ENCODE measurements around the gene KCNMB1.

Gene KCNMB1, protein sequence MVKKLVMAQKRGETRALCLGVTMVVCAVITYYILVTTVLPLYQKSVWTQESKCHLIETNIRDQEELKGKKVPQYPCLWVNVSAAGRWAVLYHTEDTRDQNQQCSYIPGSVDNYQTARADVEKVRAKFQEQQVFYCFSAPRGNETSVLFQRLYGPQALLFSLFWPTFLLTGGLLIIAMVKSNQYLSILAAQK

DNA sequence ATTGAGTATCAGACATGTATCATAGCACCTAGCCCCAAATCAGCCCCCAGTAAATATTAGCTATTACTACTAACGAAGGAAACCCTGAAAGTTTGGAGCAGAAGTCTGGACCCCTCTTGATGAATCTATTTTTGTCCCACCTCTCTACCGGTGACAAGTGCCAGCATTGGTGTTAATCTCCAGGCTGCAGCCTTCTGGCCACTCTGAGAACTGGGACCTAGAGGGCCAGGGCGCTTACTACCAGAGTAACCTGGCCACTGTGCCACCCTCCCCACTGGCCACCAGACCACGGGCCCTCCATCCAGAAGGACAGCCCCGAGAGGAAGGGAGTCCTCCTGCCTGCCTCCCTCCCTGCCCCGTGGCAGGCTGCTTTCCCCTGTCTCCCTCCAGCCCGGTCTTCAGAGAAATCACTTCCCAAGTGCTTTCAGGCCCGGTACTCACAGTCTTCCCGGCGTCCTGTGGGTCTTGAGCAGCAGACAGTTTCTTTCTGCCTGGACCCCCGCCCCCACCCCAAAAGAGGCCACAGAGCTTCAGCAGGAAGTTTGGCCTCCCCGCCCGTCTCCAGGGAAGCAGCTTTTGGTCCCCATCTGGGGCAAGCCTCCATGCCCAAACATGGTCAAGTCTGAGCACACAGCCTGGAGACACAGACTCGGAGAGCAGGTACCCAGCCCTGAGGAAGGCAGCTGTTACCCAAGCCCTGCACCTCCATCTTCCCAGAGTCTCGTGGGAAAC, at the start of gene KCNMB1:
KCNMB1 (minus strand) TSS at position 550 of the 732 bp plus-strand sequence. CDS start 3,920 bp downstream, outside the sequence.
- H3K27ac ChIP-seq: no peak within 1 kb of the TSS

DNA sequence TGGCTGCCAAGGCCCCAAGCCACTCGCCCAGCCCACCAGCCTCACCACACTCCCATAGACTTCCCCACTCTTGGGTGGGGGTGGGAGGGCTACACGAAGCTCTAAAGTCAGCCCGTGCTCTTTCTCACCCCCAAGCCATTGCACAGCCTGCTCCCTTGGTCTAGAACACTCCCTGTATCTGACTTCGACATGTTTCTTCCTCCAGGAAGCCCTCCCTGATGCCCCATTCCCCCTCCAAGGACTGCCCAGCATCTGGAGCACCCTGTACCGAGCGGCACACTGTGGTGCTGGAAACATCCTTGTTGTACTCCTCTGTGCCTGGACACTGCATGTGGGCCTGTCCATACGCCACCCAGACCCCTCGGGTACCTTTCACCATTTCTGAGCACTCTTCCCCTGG, 49.4 kb upstream of the KCNMB1 start:
- TF ChIP-seq, protein P1, sequence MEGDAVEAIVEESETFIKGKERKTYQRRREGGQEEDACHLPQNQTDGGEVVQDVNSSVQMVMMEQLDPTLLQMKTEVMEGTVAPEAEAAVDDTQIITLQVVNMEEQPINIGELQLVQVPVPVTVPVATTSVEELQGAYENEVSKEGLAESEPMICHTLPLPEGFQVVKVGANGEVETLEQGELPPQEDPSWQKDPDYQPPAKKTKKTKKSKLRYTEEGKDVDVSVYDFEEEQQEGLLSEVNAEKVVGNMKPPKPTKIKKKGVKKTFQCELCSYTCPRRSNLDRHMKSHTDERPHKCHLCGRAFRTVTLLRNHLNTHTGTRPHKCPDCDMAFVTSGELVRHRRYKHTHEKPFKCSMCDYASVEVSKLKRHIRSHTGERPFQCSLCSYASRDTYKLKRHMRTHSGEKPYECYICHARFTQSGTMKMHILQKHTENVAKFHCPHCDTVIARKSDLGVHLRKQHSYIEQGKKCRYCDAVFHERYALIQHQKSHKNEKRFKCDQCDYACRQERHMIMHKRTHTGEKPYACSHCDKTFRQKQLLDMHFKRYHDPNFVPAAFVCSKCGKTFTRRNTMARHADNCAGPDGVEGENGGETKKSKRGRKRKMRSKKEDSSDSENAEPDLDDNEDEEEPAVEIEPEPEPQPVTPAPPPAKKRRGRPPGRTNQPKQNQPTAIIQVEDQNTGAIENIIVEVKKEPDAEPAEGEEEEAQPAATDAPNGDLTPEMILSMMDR (IDR thresholded peaks at IDR 0.05): no peak
- no peak for TF ChIP-seq ZFX (IDR thresholded peaks at IDR 0.05; ENCODE audit: borderline replicate concordance)
- no peak overlapping the region for H3K27ac ChIP-seq

More for the DNA sequence above, at the start of gene KCNMB1:
- TF ChIP-seq, protein P1 (IDR thresholded peaks at IDR 0.05): no peak
- no peak for TF ChIP-seq ZFX (IDR thresholded peaks at IDR 0.05; ENCODE audit: borderline replicate concordance)

DNA sequence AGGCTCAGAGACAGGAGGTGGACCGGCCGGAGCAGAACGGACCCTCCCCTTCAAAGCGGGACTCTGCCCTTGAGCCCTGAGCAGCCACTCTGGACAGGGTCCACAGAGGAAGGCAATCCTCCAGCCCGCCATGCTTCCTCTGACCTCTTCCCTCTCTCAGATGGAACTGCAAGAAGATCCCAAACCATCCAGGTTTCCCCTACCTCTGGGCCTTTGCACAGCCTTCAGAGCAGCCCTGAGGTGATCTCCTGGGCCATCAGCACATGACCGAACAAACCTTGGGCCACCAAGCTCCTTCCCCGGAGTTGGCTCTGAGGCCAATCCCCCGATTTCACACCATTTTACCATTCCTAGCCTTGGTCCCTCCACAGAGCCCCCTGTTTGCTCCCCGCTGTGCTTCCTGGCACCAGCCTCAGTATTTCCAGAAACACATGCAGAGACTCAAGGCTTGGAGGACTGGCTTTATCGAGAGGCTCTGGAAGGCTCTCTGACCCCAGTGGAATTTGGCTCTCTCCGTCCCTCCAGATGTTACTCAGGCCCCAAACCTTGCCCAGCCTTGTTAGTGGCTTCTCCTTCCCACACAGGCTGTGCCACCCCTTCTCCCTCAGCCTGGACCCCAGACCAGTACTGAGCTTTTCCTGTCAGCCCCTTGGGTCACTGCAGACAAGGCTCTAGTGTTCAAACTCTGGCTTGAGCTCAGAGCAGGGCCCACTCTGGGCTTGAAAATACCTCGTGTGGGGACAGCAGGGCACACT, 48.6 kb upstream of the KCNMB1 start:
- no peak overlapping the region for H3K27ac ChIP-seq
- TF ChIP-seq, protein P1 (IDR thresholded peaks at IDR 0.05): no peak
- TF ChIP-seq ZFX (IDR thresholded peaks at IDR 0.05; ENCODE audit: borderline replicate concordance): no peak

DNA sequence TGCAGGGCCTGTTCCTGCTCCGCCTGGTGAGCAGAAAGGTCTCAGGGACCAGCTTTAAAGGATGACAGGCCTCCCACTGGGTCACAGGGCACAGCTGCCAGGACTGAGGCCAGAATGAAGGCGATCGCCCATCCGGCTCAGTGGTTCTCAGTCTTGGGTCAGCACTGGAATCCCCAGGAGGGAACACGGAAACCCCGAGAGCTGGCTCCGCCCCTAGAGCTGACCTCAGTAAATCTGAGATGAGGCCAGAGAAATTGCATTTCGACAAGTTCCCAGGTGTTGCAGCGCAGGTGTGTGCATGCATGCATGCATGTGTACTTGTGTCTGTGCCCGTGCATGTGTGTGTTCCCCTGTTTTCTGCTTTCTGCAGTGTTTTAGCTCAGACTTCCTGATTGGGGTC, 47.2 kb upstream of the KCNMB1 start:
- H3K27ac ChIP-seq: no peak overlapping the region
- TF ChIP-seq ZFX (IDR thresholded peaks at IDR 0.05; ENCODE audit: borderline replicate concordance): no peak
- TF ChIP-seq, protein P1 (IDR thresholded peaks at IDR 0.05): no peak

DNA sequence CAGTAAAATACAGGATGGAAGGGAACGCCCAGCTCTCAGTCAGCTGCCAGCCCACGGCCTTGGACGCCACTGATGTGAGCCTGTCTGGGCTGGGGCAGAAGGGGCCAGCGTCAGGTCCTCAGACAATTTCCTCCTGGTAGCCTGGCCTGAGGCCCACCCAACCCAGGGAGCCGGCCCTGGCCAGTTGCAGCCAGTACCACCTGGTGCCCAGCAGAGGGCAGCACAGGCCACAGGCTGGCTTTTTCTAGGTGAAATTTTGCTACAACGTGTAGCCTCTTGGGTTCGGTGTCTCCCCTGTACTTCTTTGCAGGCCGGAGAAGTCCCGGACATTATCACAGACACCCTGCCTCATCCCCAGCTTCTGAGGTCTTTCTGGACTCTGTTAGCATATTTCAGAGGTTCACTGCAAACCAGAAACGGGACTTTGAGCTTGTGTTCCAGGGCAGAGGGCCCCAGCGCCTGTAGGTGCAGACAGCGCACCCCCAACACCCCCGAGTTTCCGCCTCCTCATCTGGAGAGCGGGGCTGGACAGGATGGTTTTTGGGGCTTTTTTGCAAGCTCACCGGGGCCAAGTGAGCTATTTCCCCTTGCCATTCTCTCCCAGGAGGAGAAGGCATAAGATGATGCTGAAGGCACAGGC, 45.9 kb upstream of the KCNMB1 start:
- TF ChIP-seq, protein P1 (IDR thresholded peaks at IDR 0.05): peak; percentile 91
- no peak for TF ChIP-seq ZFX (IDR thresholded peaks at IDR 0.05; ENCODE audit: borderline replicate concordance)
- H3K27ac ChIP-seq: no peak overlapping the region

DNA sequence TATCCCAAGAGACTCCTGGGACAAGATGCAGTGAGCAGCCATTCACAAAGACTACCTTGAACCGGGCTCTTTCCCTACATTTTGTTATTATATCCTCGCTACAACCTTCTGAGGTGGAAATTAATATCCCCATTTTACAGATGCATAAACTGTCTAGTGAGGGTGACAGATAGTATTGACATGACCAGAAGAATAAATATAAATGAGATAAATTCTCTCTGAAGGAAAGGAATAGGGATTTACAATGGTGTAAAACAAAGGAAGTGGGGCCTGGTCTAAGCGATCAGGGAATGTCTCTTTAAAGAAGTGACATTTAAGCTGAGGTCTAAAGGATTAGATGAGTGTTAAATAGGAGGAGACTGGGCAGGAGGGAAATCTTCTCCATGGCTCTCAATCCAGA, 43.5 kb upstream of the KCNMB1 start:
- TF ChIP-seq, protein P1 (IDR thresholded peaks at IDR 0.05): no peak
- no peak for TF ChIP-seq ZFX (IDR thresholded peaks at IDR 0.05; ENCODE audit: borderline replicate concordance)
- H3K27ac ChIP-seq: no peak overlapping the region
